Measurements from ENCODE around the gene SPINK6. TPM values are rescaled to one million over a fixed set of nuclear protein-coding genes. Genes with fewer than 3 reads are reported as not detected.

The SPINK6 gene, protein sequence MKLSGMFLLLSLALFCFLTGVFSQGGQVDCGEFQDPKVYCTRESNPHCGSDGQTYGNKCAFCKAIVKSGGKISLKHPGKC
- not detected in 2 replicates for total RNA-seq

DNA sequence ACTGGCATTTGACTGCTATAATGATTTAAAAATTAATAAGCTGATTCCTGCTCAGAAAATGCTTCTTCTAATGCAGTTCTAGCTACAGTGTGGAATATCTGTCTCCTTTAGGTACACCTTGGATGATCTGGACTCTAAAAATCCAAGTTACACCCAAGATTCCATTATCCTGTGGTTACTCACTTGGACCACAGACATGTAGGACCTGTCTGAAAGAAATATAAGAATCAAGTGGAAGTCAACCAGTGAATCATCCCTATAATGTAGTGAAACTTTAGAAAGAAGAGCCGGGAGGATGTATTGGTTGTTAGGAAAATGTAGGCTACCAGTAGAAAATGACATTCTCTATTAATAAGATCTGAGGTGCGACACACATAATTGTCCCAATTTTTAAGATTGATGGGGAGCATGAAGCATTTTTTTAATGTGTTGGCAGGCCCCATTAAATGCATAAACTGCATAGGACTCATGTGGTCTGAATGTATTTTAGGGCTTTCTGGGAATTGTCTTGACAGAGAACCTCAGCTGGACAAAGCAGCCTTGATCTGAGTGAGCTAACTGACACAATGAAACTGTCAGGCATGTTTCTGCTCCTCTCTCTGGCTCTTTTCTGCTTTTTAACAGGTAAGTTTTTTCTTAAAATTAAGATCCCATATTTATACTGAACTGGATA is at the start of gene SPINK6:
SPINK6 (plus strand) TSS at position 512 of the 673 bp plus-strand sequence; CDS start at position 567, 55 bp downstream.

DNA sequence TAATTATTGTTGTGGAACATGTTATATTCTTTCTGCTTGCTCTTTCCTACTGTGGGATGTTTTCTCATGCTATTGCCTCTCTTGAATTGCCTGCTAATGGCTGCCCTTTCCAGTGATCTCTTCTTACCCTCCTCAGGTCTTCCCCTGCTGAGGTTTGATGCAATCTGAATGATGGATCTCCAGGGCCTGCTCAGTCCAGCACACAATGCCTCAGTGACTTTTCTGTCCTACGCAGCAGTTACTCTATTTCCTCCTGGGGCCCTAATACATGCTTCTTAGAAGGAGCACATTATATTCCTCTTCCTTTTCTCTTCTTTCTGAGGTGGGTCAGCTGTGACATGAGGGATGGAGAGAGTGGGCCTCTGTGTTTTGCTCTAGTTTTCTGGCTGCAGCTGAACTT is 34.6 kb upstream of the SPINK6 start, which contains the start of gene SPINK14:
SPINK14 (plus strand) TSS at position 301 of the 400 bp plus-strand sequence. CDS start 1,187 bp downstream, outside the sequence.

GRCh38 chr5:148238418-148238794 is 35.6 kb downstream of the SPINK6 start, which contains the start of gene MARCOL:
Gene MARCOL (plus strand): TSS chr5:148238525. CDS start chr5:148238598, 73 bp downstream.

Other genes starting within 250 kb of the SPINK6 start
- gene SPINK5, start 139.1 kb upstream of the SPINK6 start, total RNA-seq, result not detected in 2 replicates
- gene SPINK14, start 34.5 kb upstream of the SPINK6 start, total RNA-seq, result not detected in 2 replicates
- gene MARCOL, start 35.5 kb downstream of the SPINK6 start, total RNA-seq, result not detected in 2 replicates
- not detected in 2 replicates for gene SPINK13, start 65.8 kb downstream of the SPINK6 start, total RNA-seq
- gene SPINK7, start 109.4 kb downstream of the SPINK6 start, total RNA-seq, result not detected in 2 replicates
- gene SPINK9, start 132.5 kb downstream of the SPINK6 start, total RNA-seq, result not detected in 2 replicates
- gene FBXO38, start 180.9 kb downstream of the SPINK6 start, total RNA-seq, result 39.3 and 65.1 TPM in 2 replicates